H1 (cell line): Measurements from ENCODE around the gene GCSAML.

ENCODE experiments used
- ATF3 ChIP-seq: IDR thresholded peaks from 2 replicates; pipeline ENCODE4 v1.6.1; 2011; ENCODE audit warnings: low read depth, mild to moderate bottlenecking, low read length; ENCODE audit not compliant: insufficient read depth
- BRCA1 ChIP-seq: IDR thresholded peaks from 2 replicates; pipeline ENCODE4 v1.6.1; 2012; ENCODE audit warnings: low read depth, low read length, improper control_type of control experiment
- EZH2 ChIP-seq: fragments of 200-600 bp; sonication (generic); IDR thresholded peaks from 2 replicates; pipeline ENCODE4 v1.7.1; 2012; ENCODE audit warnings: low read depth, mild to moderate bottlenecking, moderate library complexity, low read length, inconsistent platforms; ENCODE audit not compliant: severe bottlenecking
- MAX ChIP-seq: IDR thresholded peaks from 2 replicates; pipeline ENCODE4 v1.6.1; 2012; ENCODE audit warnings: inconsistent platforms
- POLR2A ChIP-seq, 2 experiments: IDR thresholded peaks; 1 replicate in 1 of 2; 2 replicates in 1 of 2; pipeline ENCODE4 v1.6.1; 2011; ENCODE audit warnings: low read depth in 2 of 2, low read length in 2 of 2, mild to moderate bottlenecking in 2 of 2; ENCODE audit errors: control extremely low read depth in 1 of 2
- SP2 ChIP-seq: IDR thresholded peaks from 2 replicates; pipeline ENCODE4 v1.6.1; 2012; ENCODE audit warnings: mild to moderate bottlenecking, low read length, inconsistent platforms
- TAF1 ChIP-seq: IDR thresholded peaks from 2 replicates; pipeline ENCODE4 v1.6.1; 2011; ENCODE audit warnings: mild to moderate bottlenecking, low read depth, low read length
- TBP ChIP-seq: IDR thresholded peaks from 2 replicates; pipeline ENCODE4 v1.6.1; 2011; ENCODE audit warnings: low read depth, low read length, improper control_type of control experiment
- YY1 ChIP-seq: IDR thresholded peaks from 2 replicates; pipeline ENCODE4 v1.6.1; 2011; ENCODE audit warnings: low read depth, mild to moderate bottlenecking, low read length
- ZNF274 ChIP-seq: IDR thresholded peaks from 2 replicates; pipeline ENCODE4 v1.7.0; 2012; ENCODE audit warnings: low read length, borderline replicate concordance; ENCODE audit errors: extremely low read depth
- TF ChIP-seq, protein P1 (sequence below), 3 experiments: IDR thresholded peaks; 1 replicate in 2 of 3; 2 replicates in 1 of 3; pipeline versions ENCODE4 v1.5.1 to v1.6.1; 2011; ENCODE audit warnings: low read length in 3 of 3, mild to moderate bottlenecking in 3 of 3, inconsistent platforms in 2 of 3, low read depth in 1 of 3, moderate library complexity in 1 of 3; ENCODE audit not compliant: insufficient read depth in 1 of 3; ENCODE audit errors: control extremely low read depth in 1 of 3

GRCh38 chr1:247517795-247518612, 30.9 kb upstream of the GCSAML start:
- no peak for TF ChIP-seq ATF3
- no peak for TF ChIP-seq BRCA1
- TF ChIP-seq EZH2, result no peak
- TF ChIP-seq SP2, result no peak
- TF ChIP-seq, protein P1, sequence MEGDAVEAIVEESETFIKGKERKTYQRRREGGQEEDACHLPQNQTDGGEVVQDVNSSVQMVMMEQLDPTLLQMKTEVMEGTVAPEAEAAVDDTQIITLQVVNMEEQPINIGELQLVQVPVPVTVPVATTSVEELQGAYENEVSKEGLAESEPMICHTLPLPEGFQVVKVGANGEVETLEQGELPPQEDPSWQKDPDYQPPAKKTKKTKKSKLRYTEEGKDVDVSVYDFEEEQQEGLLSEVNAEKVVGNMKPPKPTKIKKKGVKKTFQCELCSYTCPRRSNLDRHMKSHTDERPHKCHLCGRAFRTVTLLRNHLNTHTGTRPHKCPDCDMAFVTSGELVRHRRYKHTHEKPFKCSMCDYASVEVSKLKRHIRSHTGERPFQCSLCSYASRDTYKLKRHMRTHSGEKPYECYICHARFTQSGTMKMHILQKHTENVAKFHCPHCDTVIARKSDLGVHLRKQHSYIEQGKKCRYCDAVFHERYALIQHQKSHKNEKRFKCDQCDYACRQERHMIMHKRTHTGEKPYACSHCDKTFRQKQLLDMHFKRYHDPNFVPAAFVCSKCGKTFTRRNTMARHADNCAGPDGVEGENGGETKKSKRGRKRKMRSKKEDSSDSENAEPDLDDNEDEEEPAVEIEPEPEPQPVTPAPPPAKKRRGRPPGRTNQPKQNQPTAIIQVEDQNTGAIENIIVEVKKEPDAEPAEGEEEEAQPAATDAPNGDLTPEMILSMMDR (IDR thresholded peaks at IDR 0.05; ENCODE audit: control extremely low read depth in 1 of 3, insufficient read depth in 1 of 3, low read depth in 1 of 3, low read length in 3 of 3), result no peak
- no peak for TF ChIP-seq MAX
- TF ChIP-seq TAF1, result no peak
- no peak for TF ChIP-seq YY1
- no peak for TF ChIP-seq ZNF274
- TF ChIP-seq TBP, result no peak
- TF ChIP-seq POLR2A (IDR thresholded peaks at IDR 0.05; ENCODE audit: control extremely low read depth in 1 of 2, low read depth in 2 of 2, low read length in 2 of 2), result no peak
